Hematopoietic multipotent progenitor cell treated with erythropoietin and hydrocortisone succinate and interleukin-3 and kit ligand, for 15 days (in vitro differentiated cells): ENCODE results near the gene CFAP65.

Experiments used
- DNase-seq: peaks from one replicate; pipeline ENCODE4 v3.0.0-alpha.2; 2015; ENCODE audit warnings: low spot score

Gene CFAP65

DNA sequence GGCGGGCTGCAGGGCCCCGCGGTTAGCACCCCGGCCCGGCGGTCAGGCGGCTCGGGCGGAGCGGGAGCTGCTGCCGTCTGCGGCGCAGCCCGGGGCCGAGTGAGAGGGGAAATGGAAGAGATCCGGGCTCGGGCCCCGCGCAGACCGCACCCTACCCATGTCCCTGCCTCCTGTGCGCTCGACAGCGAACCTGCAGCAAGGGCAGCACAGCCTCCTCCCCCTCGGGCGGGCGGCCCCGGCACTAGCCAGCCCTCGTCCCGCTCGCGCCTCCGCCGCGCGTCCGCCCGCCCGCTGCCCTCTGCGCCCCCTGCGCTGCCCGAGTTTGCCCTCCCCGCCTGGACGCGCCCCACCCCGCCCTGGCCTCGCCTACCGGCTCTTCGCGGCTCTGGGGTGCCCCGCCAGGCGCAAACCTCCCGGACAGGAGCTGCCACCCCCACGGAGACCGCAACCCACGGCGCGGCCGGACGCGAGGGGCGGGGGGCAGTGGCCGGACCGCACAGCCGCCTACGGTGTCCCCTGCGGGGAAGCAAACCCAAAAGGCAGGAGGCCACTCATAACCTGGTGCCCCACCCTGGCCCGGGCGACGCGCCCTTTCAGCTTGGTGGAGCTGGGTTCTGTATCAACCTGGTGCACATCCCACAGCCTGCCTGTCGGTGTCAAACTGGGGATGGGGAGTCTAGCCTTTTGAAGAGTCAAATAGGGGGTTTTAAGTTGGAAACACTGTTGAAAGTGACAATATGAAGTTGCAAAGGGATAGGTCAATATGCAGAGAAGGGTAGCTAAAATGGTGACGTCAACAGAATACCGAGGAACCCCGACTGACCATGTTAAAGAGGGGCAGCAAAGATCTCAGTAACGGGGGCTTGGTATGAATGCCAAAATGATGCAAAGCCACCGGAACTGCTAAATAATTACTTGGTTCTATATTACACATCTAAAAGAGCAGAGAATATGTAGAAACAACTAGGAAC, 19.8 kb upstream of the CFAP65 start, which contains the start of gene IHH:
TSS of gene IHH (minus strand) at position 101 of the 971 bp plus-strand sequence. CDS start 454 bp downstream, outside the sequence.
- no peak for DNase-seq

DNA sequence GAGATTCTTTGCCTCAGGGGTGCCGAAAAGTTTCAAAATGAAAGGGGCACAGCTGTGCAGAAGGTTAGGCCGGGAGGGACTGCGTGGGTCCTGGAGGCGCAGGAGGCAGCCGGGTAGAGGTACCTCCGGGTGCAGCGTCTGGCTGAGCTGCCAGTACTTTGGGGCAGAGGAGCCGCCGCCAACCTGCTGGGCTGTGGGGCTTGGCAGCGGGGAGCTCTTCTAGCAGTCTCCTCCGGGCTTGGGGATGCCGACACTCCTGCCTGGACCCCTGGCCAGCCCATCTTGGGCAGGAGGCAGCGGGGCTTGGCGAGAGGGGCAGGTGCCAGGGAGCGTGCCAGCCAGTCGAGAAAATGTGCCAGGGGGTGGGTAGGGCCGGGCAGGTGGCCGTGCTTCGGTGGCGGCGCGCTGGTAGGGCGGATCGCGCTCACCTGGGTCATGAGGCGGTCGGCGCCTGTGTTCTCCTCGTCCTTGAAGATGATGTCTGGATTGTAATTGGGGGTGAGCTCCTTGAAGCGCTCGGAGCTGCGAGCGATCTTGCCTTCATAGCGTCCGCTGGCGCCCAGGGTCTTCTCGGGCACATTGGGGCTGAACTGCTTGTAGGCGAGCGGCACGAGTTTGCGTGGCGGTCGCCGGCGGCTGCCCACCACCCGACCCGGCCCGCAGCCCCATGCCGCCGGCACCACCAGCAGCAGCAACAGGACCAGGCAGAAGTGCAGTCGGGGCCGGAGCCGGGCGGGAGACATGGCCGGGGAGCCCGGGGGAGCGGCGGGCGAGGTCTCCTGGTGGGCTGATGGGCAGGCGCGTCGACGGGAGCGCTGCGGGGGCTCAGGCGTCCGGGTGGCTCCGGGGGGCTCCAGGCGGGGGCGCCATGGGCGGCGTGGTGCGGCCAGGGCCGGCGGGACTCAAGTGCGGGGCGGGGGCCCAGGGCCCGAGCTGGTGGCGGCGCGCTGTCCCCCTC, 18.7 kb upstream of the CFAP65 start:
- no peak for DNase-seq

DNA sequence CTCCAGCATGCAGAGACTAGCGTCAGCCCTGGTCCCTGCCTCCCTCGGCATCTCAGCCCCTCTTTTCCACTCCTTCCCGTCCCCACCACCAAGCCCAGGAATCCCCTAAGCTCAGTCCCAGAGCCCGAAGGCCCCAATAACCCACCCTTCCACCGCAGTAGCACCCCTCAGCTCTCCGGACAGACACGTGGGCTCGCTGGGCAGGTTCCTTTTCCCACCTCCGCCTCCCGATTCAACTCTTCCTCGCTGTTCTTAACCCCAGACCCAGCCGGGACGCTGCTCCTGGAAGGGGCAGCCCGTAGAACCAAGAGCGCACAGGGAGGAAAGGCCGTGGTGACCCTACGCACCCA, 18.0 kb upstream of the CFAP65 start:
- no peak for DNase-seq

DNA sequence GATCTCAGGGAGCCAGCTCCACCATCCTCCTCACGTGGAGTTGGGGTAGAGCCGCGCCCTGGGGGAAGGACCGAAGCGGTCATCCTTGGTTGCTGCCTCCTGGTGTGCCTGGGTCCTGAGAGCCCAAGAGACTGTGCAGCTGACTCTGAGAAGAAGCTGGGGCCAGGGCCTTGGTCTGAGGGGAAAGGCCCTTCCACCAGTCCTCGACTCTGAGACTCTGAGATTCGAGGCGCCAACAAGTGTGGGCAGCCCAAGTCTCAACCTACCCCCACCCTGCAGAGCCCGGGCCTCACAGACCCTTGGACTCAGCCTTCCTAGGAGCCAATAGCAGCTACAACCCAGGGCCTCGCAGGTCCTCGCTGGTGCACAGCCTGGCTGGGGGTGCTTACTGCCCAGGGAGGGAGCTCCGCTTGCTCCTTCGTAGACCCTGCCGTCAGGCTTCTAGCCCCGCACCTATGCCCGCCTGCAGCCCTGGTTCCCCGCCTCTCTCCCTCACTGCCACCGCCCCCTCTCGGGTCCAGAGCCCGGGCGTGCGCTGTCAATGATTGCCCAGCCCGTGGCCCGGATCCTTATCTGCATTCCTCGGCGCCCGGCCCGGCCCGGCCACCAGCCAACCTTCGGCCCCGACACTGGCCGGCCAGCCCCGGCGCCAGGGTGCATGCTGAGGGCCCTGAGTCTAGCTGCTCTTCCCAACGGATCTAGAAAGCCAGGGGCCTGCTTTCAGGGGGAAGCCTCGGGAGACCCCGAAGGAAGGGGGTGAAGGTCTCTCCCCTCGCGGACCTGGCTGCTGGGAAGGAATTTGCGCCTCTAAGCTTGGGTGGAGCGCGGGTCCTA, 17.4 kb upstream of the CFAP65 start:
- no peak for DNase-seq

DNA sequence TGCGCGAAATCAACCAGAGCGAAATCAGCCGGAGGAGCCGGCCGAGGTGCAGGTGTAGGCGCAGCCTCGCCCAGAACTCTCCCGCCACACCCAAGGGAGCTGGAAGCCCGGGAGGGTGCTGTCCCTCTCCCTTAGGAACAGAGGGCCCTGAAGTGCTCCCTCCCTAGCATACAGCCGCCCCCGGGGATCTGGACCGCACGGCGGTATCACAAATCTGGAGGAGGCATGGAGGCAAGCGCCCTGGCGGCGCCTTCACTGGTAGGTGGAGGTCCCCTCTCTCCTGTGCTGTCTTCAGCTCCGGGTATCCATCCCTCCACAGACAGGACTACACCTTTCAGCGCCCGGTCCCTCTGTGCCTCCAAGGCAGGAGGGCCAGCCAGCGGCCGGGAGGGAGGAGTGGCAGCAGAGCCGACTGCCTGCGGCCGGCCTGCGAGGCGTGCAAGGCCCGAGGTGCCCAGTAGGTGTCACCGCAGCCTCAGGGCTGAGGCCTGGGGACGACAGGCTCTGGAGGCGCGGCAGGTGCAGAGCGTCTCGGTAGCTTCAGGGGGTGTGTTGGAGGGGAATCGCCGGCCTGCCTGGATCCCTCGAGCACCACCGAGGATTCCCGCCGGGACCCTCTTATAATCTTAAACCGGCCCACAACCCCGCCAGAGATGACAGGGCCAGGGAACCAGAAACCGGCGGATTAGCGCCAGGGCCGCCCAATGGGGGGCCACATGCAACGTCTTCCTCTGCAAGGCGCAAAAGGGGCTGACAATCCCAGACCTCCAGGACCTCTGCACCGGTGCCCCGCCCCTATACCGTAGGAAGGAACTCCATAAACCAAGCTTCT, 16.6 kb upstream of the CFAP65 start:
- peak; percentile 55 for DNase-seq

DNA sequence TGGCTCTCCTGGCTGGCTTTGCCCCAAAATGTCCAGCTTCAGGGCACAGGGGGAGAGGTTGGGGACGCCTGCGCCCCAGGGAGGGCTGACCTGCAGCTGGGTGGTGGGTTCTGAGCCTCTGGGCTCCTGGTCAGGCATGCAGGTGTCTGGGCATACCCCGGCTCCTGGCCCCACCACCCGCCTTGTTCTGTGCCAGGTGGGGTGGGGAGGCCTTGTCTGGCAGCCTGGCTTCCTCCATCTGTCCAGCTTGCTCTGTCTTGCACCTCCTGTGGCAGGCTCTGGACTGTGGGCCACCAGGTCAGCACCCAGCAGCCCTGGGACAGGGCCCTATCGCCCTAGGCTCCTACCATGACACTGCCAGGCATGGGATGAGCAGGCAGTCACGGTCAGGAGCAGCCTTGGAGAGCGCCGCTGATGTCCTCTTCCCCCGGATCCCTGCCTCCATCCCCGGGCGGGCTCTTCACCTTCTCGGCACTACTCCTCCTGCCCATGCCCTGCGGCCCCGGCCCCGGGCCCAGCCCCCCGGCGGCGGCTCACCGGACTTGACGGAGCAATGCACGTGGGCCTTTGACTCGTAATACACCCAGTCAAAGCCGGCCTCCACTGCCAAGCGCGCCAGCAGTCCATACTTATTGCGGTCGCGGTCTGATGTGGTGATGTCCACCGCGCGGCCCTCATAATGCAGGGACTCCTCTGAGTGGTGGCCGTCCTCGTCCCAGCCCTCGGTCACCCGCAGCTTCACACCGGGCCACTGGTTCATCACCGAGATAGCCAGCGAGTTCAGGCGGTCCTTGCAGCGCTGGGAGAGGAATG, 15.8 kb upstream of the CFAP65 start:
- no peak for DNase-seq

DNA sequence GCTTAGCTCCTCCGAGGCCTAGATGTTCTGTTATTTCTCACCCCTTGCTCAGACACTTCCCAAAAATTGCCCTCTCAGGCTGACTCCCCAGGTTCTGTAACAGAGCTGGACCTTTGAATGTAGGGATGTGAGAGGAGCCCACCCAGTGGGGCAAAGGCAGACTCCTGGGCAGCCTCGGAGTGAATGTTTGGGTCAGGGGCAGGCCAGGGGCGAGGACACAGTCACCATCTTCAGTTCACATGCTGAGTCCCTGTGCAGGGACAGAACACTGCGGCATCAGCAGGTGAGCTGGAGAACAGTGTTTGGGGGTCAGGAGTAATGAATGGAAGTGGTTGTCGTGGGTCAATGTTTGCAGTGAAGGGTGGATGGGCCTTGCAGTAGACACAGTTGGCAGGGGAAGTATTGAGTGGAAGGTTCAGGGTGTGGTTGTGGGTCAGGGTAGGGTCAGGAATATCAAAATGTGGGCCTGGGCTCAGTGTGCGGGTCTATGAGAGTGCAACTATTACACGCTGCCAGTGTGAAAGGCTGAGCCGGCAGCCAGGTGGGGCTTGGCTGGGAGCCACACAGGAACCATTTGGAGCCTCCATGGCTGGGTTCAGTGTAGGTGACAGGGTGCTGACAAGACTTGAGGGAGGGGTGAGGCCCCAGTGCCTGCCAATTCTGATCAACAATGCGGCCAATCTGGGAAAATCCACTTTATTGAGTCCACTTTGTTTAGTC, 15.0 kb upstream of the CFAP65 start:
- no peak for DNase-seq

DNA sequence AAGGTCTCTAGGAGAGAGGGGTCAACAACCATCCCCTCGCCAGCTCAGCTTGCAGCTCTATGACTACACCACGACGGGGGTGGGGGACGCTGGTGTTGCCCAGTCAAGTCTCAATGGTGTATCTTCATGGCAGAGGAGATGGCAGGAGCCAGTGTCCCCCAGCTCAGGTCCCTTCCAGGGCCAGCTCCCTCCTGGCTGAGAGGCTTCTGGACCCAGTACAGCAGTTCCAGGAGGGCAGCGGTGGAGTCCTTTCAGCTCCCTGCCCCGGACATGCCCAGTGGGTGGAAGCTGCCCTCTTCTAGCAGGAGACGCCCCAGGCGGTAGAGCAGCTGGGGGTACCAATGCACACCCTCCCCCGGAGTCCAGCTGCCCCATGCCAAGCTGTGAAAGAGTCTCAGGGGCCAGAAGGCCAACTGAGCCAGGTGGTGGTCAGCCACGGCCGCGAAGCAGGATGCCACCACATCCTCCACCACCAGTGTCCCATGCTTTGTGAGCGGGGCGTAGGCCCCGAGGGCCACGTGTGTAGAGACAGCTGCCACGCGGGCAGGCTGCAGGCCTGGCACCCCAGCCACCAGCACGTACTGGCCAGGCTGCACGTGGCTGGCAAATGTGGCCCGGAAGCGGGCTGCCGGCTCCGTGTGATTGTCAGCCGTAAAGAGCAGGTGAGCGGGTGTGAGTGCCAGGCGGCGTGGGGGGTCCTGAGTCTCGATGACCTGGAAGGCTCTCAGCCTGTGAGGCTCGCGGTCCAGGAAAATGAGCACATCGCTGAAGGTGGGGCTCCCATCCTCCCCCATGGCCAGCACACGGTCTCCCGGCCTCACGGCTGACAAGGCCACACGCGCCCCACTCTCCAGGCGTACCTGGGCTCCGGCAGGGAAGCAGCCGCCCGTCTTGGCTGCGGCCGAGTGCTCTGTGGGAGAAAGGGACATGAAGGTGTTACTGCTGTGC, 13.9 kb upstream of the CFAP65 start:
- no peak for DNase-seq

DNA sequence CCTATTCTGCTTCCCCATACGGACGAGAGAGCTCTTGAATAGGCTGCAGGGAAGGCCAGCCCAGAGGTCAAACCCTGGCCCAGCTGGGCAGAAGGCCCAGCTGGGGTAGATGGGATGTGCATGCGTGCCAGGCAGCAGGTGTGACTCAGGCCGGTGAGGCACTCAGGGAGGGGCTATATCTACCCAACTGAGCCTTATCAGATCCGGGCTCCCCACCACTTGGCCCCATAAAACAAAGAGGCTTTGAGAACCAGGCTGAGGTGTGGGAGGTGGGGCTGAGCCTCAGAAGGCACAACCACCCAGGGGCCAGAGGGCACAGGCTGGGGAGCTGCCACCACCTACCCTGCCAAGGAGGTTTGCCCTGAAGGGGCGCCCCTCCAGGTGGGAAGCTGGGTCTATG, 8.0 kb upstream of the CFAP65 start:
- DNase-seq, result no peak

DNA sequence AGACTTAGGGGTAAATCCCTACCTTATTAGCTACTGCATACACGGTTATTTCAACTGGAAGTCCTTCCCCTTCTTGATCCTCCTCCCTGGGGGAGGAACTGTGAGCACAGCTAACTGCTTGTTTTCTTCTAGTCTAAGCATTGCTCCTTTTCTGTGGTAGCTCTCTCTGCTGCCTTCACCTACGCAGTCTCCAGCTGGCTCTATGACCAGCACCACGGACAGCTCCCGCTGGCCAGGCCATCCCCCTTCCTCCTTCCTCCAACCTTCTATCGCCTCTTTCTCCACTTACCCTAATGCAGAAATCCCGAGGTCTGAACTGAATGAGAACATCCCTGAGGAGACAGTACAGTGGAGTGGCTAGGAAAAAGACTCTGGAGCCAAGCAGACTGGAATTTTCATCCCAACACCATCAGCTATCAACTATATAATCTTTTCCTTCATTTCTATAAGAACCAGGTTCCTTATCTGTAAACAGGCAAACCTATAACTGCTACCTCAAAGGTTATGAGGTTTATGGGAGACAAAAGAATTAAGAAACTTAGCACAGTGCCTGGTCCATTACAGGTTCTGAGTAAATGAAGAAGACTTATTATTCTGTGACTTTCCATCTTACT, 4.7 kb upstream of the CFAP65 start:
- DNase-seq, result no peak

DNA sequence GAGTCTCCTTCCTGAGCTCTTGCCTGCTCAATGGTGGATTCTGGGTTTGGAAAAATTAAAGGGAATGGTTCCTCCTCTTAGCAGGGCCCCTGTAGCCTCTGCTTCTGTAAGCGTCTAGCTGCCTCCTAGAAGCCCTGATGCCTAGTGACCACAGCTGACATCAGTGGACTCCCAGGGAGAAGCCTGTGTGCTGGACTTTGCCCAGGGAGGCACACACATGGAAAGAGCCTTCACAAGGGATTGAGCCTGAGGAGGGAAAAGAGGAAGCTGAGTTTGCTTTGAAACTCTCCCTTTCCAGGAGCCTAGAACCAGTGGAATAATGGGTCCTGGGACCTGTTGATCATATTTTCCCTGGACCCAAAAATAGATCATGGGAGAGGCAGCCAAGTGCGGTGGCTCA, 1.4 kb upstream of the CFAP65 start:
- DNase-seq, result no peak

DNA sequence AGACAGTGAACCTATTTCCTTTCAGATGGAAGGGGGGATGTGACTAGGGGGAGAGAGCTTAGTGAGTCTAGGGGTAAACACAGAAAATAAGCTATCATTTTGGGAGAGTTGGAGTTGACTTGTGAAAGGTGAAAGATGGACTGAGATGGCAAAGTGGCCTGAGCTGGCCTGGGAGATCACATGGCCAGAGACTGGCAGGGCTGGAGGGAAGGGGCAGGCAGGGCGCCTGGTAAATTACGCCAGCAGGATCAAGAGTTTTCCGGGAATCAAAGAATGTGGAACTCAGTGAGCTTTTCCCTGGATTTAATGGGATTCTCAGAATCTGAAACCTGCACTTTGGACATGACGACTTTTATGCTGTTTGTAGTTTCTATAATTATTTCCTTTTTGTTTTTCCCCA, 841 bp upstream of the CFAP65 start:
- DNase-seq, result no peak

DNA sequence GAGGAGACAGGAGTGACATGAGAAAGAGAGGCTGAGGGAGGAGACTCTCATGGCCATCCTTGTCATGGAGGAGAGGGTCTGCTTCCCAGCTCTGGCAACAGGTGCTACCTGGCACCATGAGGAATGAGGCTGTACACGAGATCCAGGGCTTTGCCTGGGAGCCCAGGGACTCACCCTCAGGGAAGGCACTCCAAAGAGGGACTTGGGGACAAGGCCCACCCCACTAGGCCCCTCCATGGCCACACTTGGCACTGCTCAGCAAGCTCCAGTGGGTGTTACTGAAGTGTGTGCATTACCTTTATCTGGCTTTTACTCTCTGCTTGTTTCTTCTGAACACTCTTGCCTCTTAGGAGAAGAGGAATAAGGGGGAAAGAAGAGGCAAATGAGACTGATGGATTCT, 2.7 kb downstream of the CFAP65 start:
- DNase-seq, result no peak

DNA sequence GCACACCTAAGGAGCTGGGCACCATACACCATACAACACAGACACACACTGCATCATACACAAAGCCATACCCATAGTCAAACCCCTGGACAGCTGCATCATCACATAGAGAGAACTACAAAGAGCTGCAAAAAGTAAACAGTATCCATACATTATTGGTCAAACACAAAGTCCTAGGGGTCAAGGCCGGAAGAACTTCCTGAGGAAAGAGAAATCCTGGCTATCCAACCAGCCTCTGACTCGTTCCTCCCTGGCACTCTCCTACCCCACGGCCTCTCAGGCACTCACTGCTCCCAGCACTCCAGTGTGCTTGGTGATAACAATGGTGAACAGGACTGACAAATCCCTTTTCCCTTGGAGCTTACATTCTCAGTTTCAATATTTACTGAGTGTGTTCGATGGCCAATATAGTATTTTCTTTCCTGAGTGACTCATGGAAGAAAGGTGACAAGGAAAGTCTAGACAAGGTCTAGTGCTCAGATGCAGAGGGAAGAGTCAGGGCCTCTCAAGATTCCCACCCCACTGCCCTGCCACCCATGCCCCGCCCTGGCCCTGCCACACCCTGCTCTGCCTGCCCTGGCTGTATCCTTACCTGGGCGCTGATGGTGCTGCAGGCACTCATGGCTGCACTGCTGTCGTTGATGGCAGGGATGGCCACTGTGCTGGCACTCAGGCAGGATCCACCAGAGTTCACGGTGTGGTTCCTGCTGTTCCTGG, 3.4 kb downstream of the CFAP65 start:
- DNase-seq, result no peak

DNA sequence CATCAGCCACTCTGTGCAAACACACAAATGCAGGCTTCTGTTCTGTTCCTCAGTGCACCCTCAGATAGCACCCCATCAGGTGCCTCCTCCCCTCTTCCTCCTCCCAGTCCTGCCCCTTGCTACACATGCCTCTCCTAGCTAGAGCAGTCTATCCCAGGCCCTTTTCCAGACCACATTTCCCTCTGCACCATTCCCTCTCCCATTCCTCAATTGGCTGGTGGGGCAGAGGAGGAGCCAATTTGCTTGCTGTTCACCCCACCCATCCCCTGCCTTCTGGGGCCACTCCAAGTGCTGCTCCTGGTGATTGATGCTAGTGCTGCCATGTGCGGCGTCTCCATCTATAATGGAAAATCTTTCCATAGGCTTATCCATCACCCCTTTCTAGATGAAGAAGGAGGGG, 5.4 kb downstream of the CFAP65 start:
- no peak for DNase-seq

DNA sequence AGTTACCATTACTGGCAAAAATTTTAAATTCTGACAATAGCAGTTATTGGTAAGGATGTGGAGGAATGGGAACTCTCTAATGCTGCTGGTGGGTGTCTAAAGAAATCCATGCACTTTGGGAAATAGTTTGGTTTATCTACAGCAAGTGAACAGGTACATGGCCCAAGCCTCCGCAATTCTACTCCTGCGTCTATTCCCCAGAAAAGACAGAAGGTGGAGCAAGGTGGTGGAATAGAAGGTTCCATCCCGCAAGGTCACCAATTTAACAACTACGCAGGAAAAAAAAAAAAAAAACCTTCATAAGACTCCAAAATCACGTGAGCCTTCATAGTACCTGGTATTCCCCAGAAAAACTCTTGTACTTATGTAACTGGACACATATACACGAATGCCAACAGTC, 6.5 kb downstream of the CFAP65 start:
- DNase-seq, result no peak

DNA sequence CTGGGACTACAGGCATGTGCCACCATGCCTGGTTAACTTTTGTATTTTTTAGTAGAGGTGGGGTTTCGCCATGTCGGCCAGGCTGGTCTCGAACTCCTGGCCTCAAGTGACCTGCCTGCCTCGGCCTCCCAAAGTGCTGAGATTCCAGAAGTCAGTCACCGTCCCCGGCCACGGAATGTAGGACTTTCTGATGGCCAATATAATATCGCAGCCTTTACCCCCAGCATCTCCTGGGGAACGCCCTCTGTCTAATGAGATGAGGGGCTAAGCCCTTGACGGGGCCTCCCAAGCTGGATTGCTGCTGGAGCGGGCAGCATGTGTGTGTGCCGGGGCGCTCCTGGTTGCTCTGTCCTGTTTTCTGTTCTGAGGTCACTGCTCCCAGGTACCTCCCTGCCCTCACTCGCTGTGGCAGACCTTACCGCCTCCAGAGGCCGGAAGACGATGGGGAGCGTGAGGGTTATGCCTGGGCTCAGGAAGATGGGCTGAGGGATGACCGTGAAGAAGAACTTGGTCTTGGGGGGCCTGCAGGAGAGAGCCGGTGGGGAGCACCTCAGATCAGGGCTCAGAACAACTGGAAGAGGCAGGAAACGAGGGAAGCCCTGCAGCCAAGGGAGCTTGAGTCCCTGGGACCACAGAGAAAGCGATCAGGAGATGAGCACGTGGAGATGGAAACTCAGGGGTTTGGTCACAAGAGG, 9.1 kb downstream of the CFAP65 start:
- DNase-seq, result no peak
